Mucosa of descending colon (tissue), 3 donors: ENCODE results near the gene UBE2U. TPM values are rescaled to one million over a fixed set of nuclear protein-coding genes. Genes with fewer than 3 reads are reported as not detected.

ENCODE experiments used
- ATAC-seq: fragments of 200-7000 bp; cut with Tn5 transposase; one replicate; pipeline ENCODE4 v1.9.1; 2020; ENCODE audit warnings: mild to moderate bottlenecking, moderate library complexity
- DNase-seq, 3 donors: peaks; one replicate each; pipeline ENCODE4 v3.0.0-alpha.2; 2020
- H3K36me3 ChIP-seq: fragments of 200-600 bp; one replicate; pipeline ENCODE4 v1.8.0; 2021; ENCODE audit warnings: low read depth, mild to moderate bottlenecking
- H3K4me1 ChIP-seq: fragments of 200-600 bp; one replicate; pipeline ENCODE4 v1.8.0; 2021; ENCODE audit warnings: low read depth, mild to moderate bottlenecking
- H3K4me3 ChIP-seq: fragments of 200-600 bp; one replicate; pipeline ENCODE4 v1.8.0; 2021; ENCODE audit warnings: mild to moderate bottlenecking
- H3K9me3 ChIP-seq: fragments of 200-600 bp; one replicate; pipeline ENCODE4 v1.8.0; 2021; ENCODE audit warnings: mild to moderate bottlenecking
- intact Hi-C, 2 donors: fragments of 100-400 bp; cut with DNase I in 1 of 2; cut with micrococcal nuclease in 1 of 2; formaldehyde crosslinking; loops; one replicate each; pipeline versions ENCODE4 v1.11.0 to v1.11.1; 2022; cut with DNase I, micrococcal nuclease
- long read RNA-seq, 2 donors: library from polyadenylated mRNA; unstranded; transcript quantifications; one replicate each; pipeline ENCODE4 v2.0.0, GENCODE V29; 2019 to 2021
- total RNA-seq, 3 donors: library from RNA; stranded (reverse); fragmentation: NEBNext Ultra II Directional in 2 of 3; extraction: Animal tissue kit (Norgen Biotek cat#: 25700) in 2 of 3; gene quantifications; one replicate each; pipeline versions ENCODE4 v1.2.1 to v1.2.4, GENCODE V29; 2021 to 2023
- TF ChIP-seq, protein P1 (sequence below): fragments of 200-600 bp; IDR thresholded peaks from one replicate; pipeline ENCODE4 v1.8.0; 2022; ENCODE audit warnings: antibody characterized with exemption, mild to moderate bottlenecking
- donor health status: DM: no; HTN: no; CAD: no; lungs with moderate emphysema.
- donor health status: DM: no; HTN: no; CAD: no.
- donor health status: DM: no; HTN: yes; CAD: no.

Gene UBE2U, protein sequence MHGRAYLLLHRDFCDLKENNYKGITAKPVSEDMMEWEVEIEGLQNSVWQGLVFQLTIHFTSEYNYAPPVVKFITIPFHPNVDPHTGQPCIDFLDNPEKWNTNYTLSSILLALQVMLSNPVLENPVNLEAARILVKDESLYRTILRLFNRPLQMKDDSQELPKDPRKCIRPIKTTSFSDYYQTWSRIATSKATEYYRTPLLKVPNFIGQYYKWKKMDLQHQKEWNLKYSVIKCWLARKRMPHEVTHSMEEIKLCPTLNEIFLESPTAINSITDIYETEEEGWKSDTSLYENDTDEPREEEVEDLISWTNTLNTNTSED
- total RNA-seq: not detected
- long read RNA-seq, donor 1: 0 reads
- long read RNA-seq, donor 2: 0 reads

DNA sequence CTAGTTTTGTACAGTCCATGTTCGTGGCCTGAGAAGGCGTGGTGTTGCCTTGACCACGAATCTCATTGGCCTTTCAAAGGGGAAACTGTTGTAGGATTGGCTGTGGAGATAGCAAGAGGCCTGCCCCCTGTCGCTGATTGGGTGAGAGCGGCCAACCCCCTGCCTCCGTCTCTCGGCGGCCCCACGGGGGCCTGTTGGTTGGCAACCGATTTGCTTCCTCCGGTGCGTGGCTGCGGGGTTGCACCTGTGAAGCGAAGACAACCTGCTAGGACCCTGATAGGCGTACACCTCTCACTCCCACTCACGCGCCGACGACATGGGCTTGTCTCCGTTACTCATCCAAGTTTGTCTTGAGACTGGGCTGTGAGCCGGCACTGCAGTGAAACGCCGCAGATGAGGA lies at the start of gene UBE2U:
TSS of gene UBE2U (plus strand) at position 204 of the 400 bp plus-strand sequence. CDS start 428 bp downstream, outside the sequence.
- TF ChIP-seq, protein P1, sequence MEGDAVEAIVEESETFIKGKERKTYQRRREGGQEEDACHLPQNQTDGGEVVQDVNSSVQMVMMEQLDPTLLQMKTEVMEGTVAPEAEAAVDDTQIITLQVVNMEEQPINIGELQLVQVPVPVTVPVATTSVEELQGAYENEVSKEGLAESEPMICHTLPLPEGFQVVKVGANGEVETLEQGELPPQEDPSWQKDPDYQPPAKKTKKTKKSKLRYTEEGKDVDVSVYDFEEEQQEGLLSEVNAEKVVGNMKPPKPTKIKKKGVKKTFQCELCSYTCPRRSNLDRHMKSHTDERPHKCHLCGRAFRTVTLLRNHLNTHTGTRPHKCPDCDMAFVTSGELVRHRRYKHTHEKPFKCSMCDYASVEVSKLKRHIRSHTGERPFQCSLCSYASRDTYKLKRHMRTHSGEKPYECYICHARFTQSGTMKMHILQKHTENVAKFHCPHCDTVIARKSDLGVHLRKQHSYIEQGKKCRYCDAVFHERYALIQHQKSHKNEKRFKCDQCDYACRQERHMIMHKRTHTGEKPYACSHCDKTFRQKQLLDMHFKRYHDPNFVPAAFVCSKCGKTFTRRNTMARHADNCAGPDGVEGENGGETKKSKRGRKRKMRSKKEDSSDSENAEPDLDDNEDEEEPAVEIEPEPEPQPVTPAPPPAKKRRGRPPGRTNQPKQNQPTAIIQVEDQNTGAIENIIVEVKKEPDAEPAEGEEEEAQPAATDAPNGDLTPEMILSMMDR: no peak
- no peaks in the 10 kb centered on the region for H3K9me3 ChIP-seq
- no peak for DNase-seq
- ATAC-seq: no peak
- H3K4me3 ChIP-seq: no peak within 1 kb of the TSS
- H3K36me3 ChIP-seq: no peaks in the 10 kb centered on the region
- H3K4me1 ChIP-seq: no peaks in the 10 kb centered on the region
- intact Hi-C loops: no loop called here

DNA sequence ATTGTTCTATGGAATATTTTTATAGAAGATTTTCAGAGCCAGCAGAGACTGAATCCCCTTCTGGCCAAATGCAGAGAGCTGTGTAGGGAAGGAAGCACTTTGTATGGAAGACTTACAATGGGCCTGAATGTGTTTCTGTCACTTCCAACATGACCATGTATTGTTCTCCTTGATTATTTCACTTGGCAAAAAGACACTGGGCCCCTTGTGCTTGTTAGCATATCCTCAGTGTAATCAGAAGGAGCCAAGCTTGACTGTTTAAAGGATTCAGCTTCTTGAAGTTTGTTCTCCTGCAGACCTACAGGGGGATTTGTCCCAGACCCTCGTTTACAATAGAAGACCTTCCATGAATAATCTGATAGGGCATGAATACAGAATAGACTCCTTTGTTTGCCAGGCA lies 48.1 kb upstream of the UBE2U start:
- intact Hi-C loops: no loop called here
- H3K9me3 ChIP-seq: no peaks in the 10 kb centered on the region
- no peak for ATAC-seq
- no peak for DNase-seq
- TF ChIP-seq, protein P1: no peak
- no peaks in the 10 kb centered on the region for H3K36me3 ChIP-seq
- H3K4me1 ChIP-seq: no peaks in the 10 kb centered on the region
- no peak overlapping the region for H3K4me3 ChIP-seq

DNA sequence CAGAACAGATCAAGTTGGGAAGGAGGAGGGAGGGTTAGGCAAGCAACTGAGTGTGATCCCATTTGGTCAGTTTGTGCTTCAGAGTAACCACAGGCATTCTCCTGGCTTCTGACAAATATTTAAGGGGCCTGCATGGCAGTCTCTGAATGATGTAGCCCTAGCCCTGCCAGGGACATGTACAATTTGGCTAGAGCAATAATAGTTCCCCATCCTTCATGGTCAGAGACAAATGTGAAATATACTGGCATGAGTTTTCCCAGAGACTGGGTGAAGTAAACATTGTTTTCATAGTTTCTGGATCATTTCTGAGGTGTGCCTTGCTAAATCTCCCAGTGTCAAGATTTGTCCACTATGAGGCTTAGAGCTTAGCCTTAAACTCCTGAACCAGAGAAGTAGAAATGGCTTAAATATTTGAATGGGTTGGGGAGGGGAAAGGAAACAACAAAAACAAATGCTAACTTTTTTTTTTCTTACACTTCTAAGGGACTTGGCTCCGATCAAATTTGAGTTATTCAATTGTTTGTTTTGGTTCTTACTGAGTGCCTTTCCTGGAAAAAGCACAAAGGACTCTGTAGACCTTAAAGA lies 42.0 kb upstream of the UBE2U start:
- TF ChIP-seq, protein P1: no peak
- ATAC-seq (no peak), DNase-seq (no peak)
- H3K36me3 ChIP-seq: no peaks in the 10 kb centered on the region
- intact Hi-C loops: no loop called here
- H3K4me3 ChIP-seq: no peak overlapping the region
- no peaks in the 10 kb centered on the region for H3K4me1 ChIP-seq
- H3K9me3 ChIP-seq: no peaks in the 10 kb centered on the region

DNA sequence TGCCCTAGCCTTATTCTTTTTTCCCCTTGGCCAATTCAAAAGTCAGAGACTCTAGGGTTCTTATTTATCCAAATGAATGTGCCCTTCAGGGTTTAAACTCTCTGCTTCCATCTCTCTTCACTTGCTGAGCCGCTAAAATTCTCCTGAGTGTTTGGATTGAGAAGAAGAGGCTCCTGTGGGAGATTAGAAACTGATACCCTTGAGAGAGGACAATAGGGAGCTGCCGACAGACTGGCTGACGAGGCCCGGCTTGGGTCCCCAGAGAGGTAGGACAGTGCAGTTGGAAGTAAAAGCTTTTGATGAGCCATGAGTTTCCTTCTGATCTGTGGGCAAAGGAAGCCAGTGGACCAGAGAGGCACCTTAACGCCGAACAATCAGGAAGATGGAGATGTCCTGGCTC lies 41.3 kb upstream of the UBE2U start:
- DNase-seq (no peak), ATAC-seq (no peak)
- intact Hi-C loops: no loop called here
- no peaks in the 10 kb centered on the region for H3K4me1 ChIP-seq
- H3K36me3 ChIP-seq: no peaks in the 10 kb centered on the region
- TF ChIP-seq, protein P1: no peak
- H3K9me3 ChIP-seq: no peaks in the 10 kb centered on the region
- no peak overlapping the region for H3K4me3 ChIP-seq

DNA sequence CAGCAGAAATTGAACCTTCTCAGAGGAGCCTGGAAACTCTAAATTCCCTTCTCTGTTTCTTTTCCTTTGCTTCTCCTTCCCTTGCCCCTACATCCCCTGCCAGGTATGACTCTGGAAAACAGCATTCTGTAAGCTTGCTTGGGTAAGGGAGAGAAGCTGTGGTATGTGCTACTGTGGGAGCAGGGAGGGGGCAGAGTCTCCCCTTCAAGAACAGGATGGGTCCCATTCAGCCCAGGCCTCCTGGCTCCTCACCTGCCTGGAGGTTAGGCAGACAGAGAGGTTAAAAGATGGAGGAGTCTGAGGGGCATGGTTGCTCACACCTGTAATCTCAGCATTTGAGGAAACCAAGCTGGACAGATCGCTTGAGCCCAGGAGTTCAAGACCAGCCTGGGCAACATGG lies 40.6 kb upstream of the UBE2U start:
- DNase-seq (no peak), ATAC-seq (no peak)
- H3K4me1 ChIP-seq: no peaks in the 10 kb centered on the region
- TF ChIP-seq, protein P1: no peak
- H3K36me3 ChIP-seq: no peaks in the 10 kb centered on the region
- intact Hi-C loops: no loop called here
- no peaks in the 10 kb centered on the region for H3K9me3 ChIP-seq
- H3K4me3 ChIP-seq: no peak overlapping the region
